ENCODE measurements around the gene MICAL1. TPM values are rescaled to one million over a fixed set of nuclear protein-coding genes. Genes with fewer than 3 reads are reported as not detected.
"Not testable (repeated sequence)": the region's sequence is repeated elsewhere in the genome, so short reads cannot be mapped to it uniquely, and the experiment has no call there.

The MICAL1 gene
- total RNA-seq, 1 experiment from 2014 or later: 23.2 TPM

GRCh38 chr6:109466212-109466923, 10.8 kb upstream of the MICAL1 start:
- no TSS peak for BruUV-seq (replicated peaks)
- no peak for TF ChIP-seq CTCF (IDR thresholded peaks at IDR 0.05; ENCODE audit: unreplicated experiment)
- Mint-ChIP-seq H3K4me3 (ENCODE audit: unreplicated experiment) (no peak overlapping the region), H3K4me1 (ENCODE audit: insufficient read depth, unreplicated experiment) (peaks cover 6% of the 10 kb centered on the region), H3K27me3 (ENCODE audit: insufficient read depth, unreplicated experiment) (no peaks in the 10 kb centered on the region), H3K36me3 (ENCODE audit: insufficient read depth, unreplicated experiment) (peaks cover 79% of the 10 kb centered on the region), H3K9me3 (ENCODE audit: unreplicated experiment) (no peaks in the 10 kb centered on the region), H3K27ac (ENCODE audit: low read depth, unreplicated experiment) (no peak overlapping the region)
- ChIA-PET POLR2A (interaction anchor here (1.1 to 1.2 kb wide), 2 partner anchors 9 to 14 kb away, joined by 3 read pairs; no protein-coding TSS in a partner anchor), CTCF (interaction anchor here (1.2 kb wide), 1 partner anchor 10 kb away, joined by 4 read pairs; no protein-coding TSS in a partner anchor)
- no peak for DNase-seq (ENCODE audit: unreplicated experiment)
- intact Hi-C loops (cut with micrococcal nuclease): no loop called here

DNA sequence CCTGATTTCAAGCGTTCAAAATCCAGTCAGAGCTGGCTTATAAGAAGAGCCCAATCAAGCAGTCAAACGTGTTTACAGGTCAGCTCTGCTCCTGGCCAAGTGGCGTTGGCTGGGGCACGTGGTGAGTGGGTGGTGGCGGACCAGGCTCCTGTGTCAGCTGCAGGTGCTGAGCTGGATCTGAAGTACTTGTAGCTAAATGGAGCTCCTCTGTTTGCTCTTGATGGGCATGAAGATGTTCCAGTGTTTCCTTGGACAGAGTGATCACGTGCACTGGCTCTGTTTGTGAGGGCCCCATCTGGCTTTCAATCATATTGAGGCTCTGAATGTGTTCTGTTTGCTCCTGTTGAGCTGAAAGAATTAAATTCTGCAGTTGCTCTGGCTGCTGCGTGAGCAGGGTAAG, 10.2 kb upstream of the MICAL1 start:
- H3K36me3 Mint-ChIP-seq (ENCODE audit: insufficient read depth, unreplicated experiment): peaks cover 82% of the 10 kb centered on the region
- POLR2A ChIA-PET: interaction anchor here (1.1 kb wide), 1 partner anchor 9 kb away, joined by 3 read pairs; no protein-coding TSS in a partner anchor

DNA sequence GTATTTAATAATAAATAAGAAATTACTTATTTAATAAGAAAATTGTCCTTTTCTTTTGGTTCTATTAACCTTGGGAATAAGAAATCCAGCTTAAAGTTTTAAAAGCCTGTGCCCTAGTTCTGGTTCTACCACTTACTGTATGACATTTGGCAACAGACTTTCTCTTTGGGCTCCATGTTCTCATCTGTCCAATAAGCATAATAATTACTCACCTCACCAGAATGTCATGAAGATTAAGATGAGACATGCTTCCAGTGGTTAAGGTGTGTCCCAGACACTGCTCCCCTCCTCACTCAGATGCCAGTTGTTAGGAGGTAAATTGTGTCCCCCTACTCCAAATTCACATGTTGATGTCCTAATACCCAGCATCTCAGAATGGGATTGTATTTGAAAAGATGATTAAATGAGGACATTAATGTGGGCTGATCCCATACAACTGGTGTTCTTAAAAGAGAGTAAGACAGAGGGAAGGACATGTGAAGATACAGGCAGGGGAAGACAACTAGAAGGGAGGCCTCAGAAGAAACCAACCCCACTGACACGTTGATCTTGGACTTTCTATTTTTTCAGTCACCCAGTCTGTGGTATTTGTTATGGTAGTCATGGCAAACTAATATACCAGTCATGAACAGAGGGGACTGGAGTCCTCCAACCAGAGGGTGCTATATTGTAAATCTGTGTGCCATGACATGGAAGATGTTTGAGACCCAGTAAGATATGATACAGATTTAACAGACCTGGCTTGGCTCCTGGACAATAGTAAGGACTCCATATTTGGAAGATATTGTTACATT, 6.4 kb upstream of the MICAL1 start:
- no peak for DNase-seq (ENCODE audit: unreplicated experiment)
- intact Hi-C loops (cut with micrococcal nuclease): no loop called here
- no peaks in the 10 kb centered on the region for H3K27me3 Mint-ChIP-seq (ENCODE audit: insufficient read depth, unreplicated experiment)
- H3K27ac Mint-ChIP-seq (ENCODE audit: low read depth, unreplicated experiment): peak overlapping the region; percentile 43
- no peaks in the 10 kb centered on the region for H3K9me3 Mint-ChIP-seq (ENCODE audit: unreplicated experiment)
- peaks cover 13% of the 10 kb centered on the region for H3K4me1 Mint-ChIP-seq (ENCODE audit: insufficient read depth, unreplicated experiment)
- TF ChIP-seq CTCF (IDR thresholded peaks at IDR 0.05; ENCODE audit: unreplicated experiment): no peak
- H3K4me3 Mint-ChIP-seq (ENCODE audit: unreplicated experiment): no peak overlapping the region
- peaks cover 52% of the 10 kb centered on the region for H3K36me3 Mint-ChIP-seq (ENCODE audit: insufficient read depth, unreplicated experiment)
- ChIA-PET POLR2A (interaction anchor here (0.7 to 3.2 kb wide), 3 partner anchors 14 to 455 kb away, joined by 3 to 10 read pairs (median 8); partner anchors contain the start of genes PPIL6 and SMPD2), CTCF (no interaction called here)
- BruUV-seq (replicated peaks): no TSS peak

More for the DNA sequence above, 10.2 kb upstream of the MICAL1 start:
- Mint-ChIP-seq H3K27ac (ENCODE audit: low read depth, unreplicated experiment) (no peak overlapping the region), H3K4me1 (ENCODE audit: insufficient read depth, unreplicated experiment) (peaks cover 6% of the 10 kb centered on the region), H3K4me3 (ENCODE audit: unreplicated experiment) (no peak overlapping the region), H3K27me3 (ENCODE audit: insufficient read depth, unreplicated experiment) (no peaks in the 10 kb centered on the region), H3K9me3 (ENCODE audit: unreplicated experiment) (no peaks in the 10 kb centered on the region)
- no peak for TF ChIP-seq CTCF (IDR thresholded peaks at IDR 0.05; ENCODE audit: unreplicated experiment)
- no peak for DNase-seq (ENCODE audit: unreplicated experiment)
- intact Hi-C loops (cut with micrococcal nuclease): no loop called here
- CTCF ChIA-PET: interaction anchor here (0.5 to 1.2 kb wide), 2 partner anchors 10 to 50 kb away, joined by 3 to 4 read pairs; no protein-coding TSS in a partner anchor
- no TSS peak for BruUV-seq (replicated peaks)

GRCh38 chr6:109461205-109461604, 5.6 kb upstream of the MICAL1 start:
- BruUV-seq (replicated peaks); DNase-seq (ENCODE audit: unreplicated experiment); H3K27me3 Mint-ChIP-seq (ENCODE audit: insufficient read depth, unreplicated experiment); intact Hi-C loops (cut with micrococcal nuclease); H3K9me3 Mint-ChIP-seq (ENCODE audit: unreplicated experiment); CTCF ChIA-PET; H3K27ac Mint-ChIP-seq (ENCODE audit: low read depth, unreplicated experiment); H3K4me3 Mint-ChIP-seq (ENCODE audit: unreplicated experiment): not testable (repeated sequence)
- POLR2A ChIA-PET: interaction anchor here (2.3 to 3.2 kb wide), 2 partner anchors 13 to 20 kb away, joined by 8 to 10 read pairs; partner anchors contain the start of genes PPIL6 and SMPD2
- H3K4me1 Mint-ChIP-seq (ENCODE audit: insufficient read depth, unreplicated experiment): peaks cover 18% of the 10 kb centered on the region
- peaks cover 46% of the 10 kb centered on the region for H3K36me3 Mint-ChIP-seq (ENCODE audit: insufficient read depth, unreplicated experiment)

Data from MCF 10A (cell line).